Parathyroid adenoma (tissue), 2 donors: ENCODE data around the gene CTRL.

ENCODE experiments used
- H2AFZ ChIP-seq: fragments of 300-600 bp; sonication (generic); one replicate; pipeline ENCODE4 v1.7.0; 2017; ENCODE audit warnings: antibody characterized with exemption, mild to moderate bottlenecking
- H3K27ac ChIP-seq: fragments of 300-600 bp; sonication (generic); one replicate; pipeline ENCODE4 v1.7.0; 2017
- H3K27me3 ChIP-seq: fragments of 300-600 bp; sonication (generic); one replicate; pipeline ENCODE4 v1.7.0; 2017; ENCODE audit warnings: low read length; ENCODE audit not compliant: control insufficient read depth, insufficient read depth
- H3K36me3 ChIP-seq: fragments of 300-600 bp; sonication (generic); one replicate; pipeline ENCODE4 v1.7.0; 2017; ENCODE audit warnings: low read length; ENCODE audit not compliant: control insufficient read depth, insufficient read depth
- H3K4me1 ChIP-seq: fragments of 300-600 bp; sonication (generic); one replicate; pipeline ENCODE4 v1.7.0; 2017; ENCODE audit warnings: control low read depth
- H3K4me2 ChIP-seq: fragments of 300-600 bp; sonication (generic); one replicate; pipeline ENCODE4 v1.7.0; 2017; ENCODE audit warnings: low read length
- H3K4me3 ChIP-seq: fragments of 300-600 bp; sonication (generic); one replicate; pipeline ENCODE4 v1.7.0; 2017; ENCODE audit warnings: low read depth, low read length
- H3K79me2 ChIP-seq: fragments of 300-600 bp; sonication (generic); one replicate; pipeline ENCODE4 v1.7.0; 2017; ENCODE audit warnings: control low read depth
- H3K9ac ChIP-seq: fragments of 300-600 bp; sonication (generic); one replicate; pipeline ENCODE4 v1.7.0; 2017; ENCODE audit warnings: mild to moderate bottlenecking
- H3K9me3 ChIP-seq: fragments of 300-600 bp; sonication (generic); one replicate; pipeline ENCODE4 v1.7.0; 2017; ENCODE audit warnings: low read length; ENCODE audit not compliant: control insufficient read depth
- TF ChIP-seq, protein P1 (sequence below): fragments of 300-600 bp; sonication (generic); IDR thresholded peaks from one replicate; pipeline ENCODE4 v1.7.0; 2017; ENCODE audit warnings: antibody characterized with exemption, mild to moderate bottlenecking
- donor health status: primary hyperparathyroidism.

The CTRL gene

DNA sequence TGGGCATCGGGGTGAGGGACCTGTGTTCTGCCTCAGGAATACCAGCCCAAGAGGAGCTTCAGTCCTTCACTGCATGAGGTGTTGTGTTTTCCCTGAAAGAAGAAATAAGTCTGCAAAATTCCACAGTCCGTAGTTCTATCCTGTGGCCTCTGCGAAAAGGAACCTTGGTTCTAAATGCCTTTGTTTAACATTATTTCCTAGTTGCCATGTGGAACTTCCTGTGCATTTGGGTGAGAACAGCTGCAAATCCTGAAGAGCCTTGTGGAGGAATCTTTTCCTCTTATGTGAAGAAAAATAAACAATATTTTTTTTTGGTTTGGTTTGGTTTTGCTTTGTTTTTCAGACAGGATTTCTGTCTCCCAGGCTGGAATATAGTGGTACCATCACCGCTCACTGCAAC lies 28.8 kb downstream of the CTRL start:
- H2AFZ ChIP-seq: no peak overlapping the region
- no peak overlapping the region for H3K9ac ChIP-seq
- H3K4me2 ChIP-seq: no peak overlapping the region
- H3K27me3 ChIP-seq: no peaks in the 10 kb centered on the region
- no peaks in the 10 kb centered on the region for H3K36me3 ChIP-seq
- TF ChIP-seq, protein P1, sequence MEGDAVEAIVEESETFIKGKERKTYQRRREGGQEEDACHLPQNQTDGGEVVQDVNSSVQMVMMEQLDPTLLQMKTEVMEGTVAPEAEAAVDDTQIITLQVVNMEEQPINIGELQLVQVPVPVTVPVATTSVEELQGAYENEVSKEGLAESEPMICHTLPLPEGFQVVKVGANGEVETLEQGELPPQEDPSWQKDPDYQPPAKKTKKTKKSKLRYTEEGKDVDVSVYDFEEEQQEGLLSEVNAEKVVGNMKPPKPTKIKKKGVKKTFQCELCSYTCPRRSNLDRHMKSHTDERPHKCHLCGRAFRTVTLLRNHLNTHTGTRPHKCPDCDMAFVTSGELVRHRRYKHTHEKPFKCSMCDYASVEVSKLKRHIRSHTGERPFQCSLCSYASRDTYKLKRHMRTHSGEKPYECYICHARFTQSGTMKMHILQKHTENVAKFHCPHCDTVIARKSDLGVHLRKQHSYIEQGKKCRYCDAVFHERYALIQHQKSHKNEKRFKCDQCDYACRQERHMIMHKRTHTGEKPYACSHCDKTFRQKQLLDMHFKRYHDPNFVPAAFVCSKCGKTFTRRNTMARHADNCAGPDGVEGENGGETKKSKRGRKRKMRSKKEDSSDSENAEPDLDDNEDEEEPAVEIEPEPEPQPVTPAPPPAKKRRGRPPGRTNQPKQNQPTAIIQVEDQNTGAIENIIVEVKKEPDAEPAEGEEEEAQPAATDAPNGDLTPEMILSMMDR: no peak
- no peak overlapping the region for H3K27ac ChIP-seq
- no peaks in the 10 kb centered on the region for H3K9me3 ChIP-seq
- H3K4me3 ChIP-seq: no peak overlapping the region
- peaks cover 4% of the 10 kb centered on the region for H3K4me1 ChIP-seq
- H3K79me2 ChIP-seq: peaks cover 55% of the 10 kb centered on the region

DNA sequence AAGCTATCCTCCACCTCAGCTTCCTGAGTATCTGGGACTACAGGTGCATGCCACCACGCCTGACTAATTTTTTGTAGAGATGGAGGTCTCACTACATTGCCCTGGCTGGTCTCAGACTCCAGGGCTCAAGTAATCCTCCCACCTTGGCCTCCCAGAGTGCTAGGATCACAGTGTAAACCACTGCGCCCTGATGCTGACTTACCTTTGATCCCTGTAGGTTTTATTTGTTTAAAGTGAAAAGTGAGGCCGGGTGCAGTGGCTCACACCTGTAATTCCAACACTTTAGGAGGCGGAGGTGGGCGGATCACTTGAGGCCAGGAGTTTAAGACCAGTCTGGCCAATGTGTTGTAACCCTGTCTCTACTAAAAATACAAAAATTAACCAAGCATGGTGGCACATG lies 29.9 kb downstream of the CTRL start:
- H3K9me3 ChIP-seq: no peaks in the 10 kb centered on the region
- H3K79me2 ChIP-seq: peaks cover 56% of the 10 kb centered on the region
- H3K27ac ChIP-seq: no peak overlapping the region
- H3K4me3 ChIP-seq: no peak overlapping the region
- no peak overlapping the region for H3K4me2 ChIP-seq
- no peaks in the 10 kb centered on the region for H3K36me3 ChIP-seq
- H3K9ac ChIP-seq: no peak overlapping the region
- peaks cover 5% of the 10 kb centered on the region for H3K4me1 ChIP-seq
- H3K27me3 ChIP-seq: no peaks in the 10 kb centered on the region
- no peak overlapping the region for H2AFZ ChIP-seq
- TF ChIP-seq, protein P1: no peak

DNA sequence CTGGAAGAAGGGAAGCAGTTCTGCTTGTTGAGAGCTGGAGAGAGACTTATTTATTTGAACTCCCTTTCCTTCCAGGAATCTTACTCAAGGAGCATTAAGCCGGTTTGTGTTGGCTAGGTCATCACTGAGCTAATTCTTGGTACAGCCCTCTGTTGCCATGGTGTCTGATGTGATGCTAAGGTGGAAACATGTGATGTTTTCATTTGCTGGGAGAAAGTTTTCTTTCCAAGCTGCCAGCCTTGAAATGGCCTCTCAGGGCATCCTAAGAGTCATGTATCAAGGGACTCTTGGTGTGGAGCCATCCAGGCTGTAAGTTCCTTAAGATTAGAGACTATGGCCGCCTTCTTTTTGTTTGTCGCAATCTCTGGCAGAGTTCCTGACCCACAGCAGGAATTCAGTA lies 34.4 kb downstream of the CTRL start:
- no peaks in the 10 kb centered on the region for H3K27me3 ChIP-seq
- H3K4me2 ChIP-seq: peak overlapping the region; percentile 21
- no peak overlapping the region for H3K27ac ChIP-seq
- H2AFZ ChIP-seq: no peak overlapping the region
- H3K9ac ChIP-seq: no peak overlapping the region
- peaks cover 71% of the 10 kb centered on the region for H3K79me2 ChIP-seq
- peaks cover 12% of the 10 kb centered on the region for H3K4me1 ChIP-seq
- TF ChIP-seq, protein P1: no peak
- H3K9me3 ChIP-seq: no peaks in the 10 kb centered on the region
- no peak overlapping the region for H3K4me3 ChIP-seq
- H3K36me3 ChIP-seq: no peaks in the 10 kb centered on the region

DNA sequence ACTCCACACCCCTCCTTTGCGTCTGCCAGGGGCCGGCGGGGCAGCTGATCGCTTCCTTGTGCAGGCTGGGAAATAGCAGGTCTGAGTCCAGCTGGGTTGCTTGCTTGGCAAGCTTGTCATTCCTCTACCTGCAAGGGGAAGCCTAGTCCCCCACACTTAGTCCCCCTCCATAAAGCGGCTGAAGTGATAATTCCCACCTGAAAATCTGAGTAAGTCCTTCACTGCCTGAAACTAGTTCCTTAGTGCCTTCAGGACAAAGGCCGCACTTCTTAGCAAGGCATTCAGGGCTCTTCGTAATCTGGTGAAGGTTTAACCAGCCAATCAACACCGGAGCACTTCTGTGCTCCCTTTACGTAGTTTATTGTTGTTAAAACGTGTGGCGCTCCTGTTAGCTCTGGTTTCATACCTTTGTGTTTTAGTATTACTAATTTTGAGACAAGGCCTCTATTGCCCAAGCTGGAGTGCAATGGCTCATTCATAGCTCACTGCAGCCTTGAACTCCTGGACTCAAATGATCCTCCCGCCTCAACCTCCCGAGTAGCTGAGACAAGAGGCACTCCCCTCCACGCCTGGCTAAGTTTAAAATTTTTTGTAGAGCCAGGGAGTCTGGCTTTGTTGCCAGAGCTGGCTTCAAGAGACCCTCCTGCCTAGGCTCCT lies 37.8 kb downstream of the CTRL start:
- Histone ChIP-seq H3K27ac (peak overlapping the region; percentile 82), H3K27me3 (no peaks in the 10 kb centered on the region), H3K79me2 (peaks cover 44% of the 10 kb centered on the region), H3K9me3 (no peaks in the 10 kb centered on the region), H3K4me3 (peak overlapping the region; percentile 80), H3K4me2 (peak overlapping the region; percentile 77), H3K9ac (peak overlapping the region; percentile 56), H3K4me1 (peaks cover 9% of the 10 kb centered on the region), H2AFZ (peak overlapping the region; percentile 88), H3K36me3 (no peaks in the 10 kb centered on the region)
- TF ChIP-seq, protein P1: no peak
